Nephron progenitor cell (in vitro differentiated cells): ENCODE measurements around the gene C3orf62.
"Not testable (repeated sequence)": the region's sequence is repeated elsewhere in the genome, so short reads cannot be mapped to it uniquely, and the experiment has no call there.

ENCODE experiments used
- DNase-seq: peaks from one replicate; pipeline ENCODE4 v3.0.0; 2021
- H3K27ac Mint-ChIP-seq: 2 replicates; pipeline ENCODE4 v1.8.0; 2021; ENCODE audit warnings: mild to moderate bottlenecking, moderate library complexity, mixed read lengths
- H3K27me3 Mint-ChIP-seq: 2 replicates; pipeline ENCODE4 v1.8.0; 2021; ENCODE audit warnings: mild to moderate bottlenecking, low read depth, mixed read lengths; ENCODE audit not compliant: poor library complexity
- H3K36me3 Mint-ChIP-seq: 2 replicates; pipeline ENCODE4 v1.8.0; 2021; ENCODE audit warnings: low read depth, mixed read lengths
- H3K4me1 Mint-ChIP-seq: 2 replicates; pipeline ENCODE4 v1.8.0; 2021; ENCODE audit warnings: mixed read lengths
- H3K4me3 Mint-ChIP-seq: 2 replicates; pipeline ENCODE4 v1.8.0; 2021; ENCODE audit warnings: mild to moderate bottlenecking, moderate library complexity, mixed read lengths
- H3K9me3 Mint-ChIP-seq: 2 replicates; pipeline ENCODE4 v1.8.0; 2021; ENCODE audit warnings: mild to moderate bottlenecking, moderate library complexity, mixed read lengths
- TF ChIP-seq, protein P1 (sequence below): fragments of 200-600 bp; sonication (generic); IDR thresholded peaks from 2 replicates; pipeline ENCODE4 v1.5.0; 2021; ENCODE audit warnings: antibody characterized with exemption

Gene C3orf62

DNA sequence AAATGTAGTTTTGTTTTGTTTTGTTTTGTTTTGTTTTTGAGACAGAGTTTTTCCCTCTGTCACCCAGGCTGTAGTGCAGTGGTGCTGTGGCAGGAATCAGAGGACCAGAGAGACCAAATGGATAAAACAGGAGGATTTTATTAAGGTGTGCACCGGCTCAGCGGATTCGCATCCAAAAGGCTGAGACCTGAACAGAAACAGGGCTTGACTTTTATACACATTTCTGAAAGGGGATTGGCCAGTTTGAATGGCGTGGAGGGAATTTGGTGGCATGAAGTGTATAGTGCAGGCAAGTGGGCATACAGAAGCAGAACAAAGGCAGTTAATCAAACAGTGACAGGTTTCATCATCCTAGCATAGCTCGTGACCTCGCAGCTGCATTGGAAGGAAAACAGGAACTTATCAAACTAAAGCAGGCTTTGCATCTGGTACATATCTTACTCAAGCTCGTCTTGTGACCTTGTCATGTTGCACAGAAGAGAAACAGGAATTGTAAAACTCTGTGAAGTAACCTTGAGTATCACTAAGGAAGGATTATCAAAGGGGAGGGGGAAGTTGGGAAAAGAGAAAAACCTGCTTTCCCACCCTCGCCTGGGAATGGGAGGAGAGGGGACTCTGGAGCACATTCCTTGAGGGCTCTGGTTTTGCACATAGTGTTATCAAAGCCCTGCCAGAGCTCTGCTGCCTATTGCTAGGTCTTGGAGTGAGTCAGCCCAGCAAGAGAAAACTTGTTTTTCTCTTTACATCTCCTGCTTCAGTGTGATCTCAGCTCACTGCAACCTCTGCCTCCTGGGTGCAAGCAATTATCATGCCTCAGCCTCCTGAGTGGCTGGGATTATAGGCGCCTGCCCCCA lies 38.5 kb downstream of the C3orf62 start:
- Mint-ChIP-seq H3K27me3 (peaks cover 13% of the 10 kb centered on the region), H3K27ac (no peak overlapping the region), H3K4me1 (no peaks in the 10 kb centered on the region), H3K9me3 (peaks cover 37% of the 10 kb centered on the region), H3K36me3 (no peaks in the 10 kb centered on the region), H3K4me3 (no peak overlapping the region)
- no peak for DNase-seq
- TF ChIP-seq, protein P1, sequence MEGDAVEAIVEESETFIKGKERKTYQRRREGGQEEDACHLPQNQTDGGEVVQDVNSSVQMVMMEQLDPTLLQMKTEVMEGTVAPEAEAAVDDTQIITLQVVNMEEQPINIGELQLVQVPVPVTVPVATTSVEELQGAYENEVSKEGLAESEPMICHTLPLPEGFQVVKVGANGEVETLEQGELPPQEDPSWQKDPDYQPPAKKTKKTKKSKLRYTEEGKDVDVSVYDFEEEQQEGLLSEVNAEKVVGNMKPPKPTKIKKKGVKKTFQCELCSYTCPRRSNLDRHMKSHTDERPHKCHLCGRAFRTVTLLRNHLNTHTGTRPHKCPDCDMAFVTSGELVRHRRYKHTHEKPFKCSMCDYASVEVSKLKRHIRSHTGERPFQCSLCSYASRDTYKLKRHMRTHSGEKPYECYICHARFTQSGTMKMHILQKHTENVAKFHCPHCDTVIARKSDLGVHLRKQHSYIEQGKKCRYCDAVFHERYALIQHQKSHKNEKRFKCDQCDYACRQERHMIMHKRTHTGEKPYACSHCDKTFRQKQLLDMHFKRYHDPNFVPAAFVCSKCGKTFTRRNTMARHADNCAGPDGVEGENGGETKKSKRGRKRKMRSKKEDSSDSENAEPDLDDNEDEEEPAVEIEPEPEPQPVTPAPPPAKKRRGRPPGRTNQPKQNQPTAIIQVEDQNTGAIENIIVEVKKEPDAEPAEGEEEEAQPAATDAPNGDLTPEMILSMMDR, result no peak

DNA sequence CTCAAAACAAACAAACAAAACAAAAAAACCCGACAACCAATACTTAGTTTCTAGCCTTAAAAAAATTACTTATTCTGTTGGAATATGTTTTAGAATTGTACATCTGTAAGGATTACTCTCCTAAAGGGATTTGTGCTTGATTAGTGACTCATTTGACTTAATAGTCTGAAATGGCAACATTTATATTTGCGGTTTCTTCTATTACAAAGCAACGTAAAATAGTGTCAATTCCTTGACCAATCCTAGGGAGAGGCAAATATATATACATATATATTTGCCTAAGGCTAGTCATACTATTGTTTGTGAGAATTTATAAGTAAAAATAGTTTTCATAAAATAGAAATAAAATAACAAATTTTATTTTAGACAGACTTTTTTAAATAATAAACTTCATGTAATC lies 39.7 kb downstream of the C3orf62 start:
- Mint-ChIP-seq H3K27me3 (peaks cover 11% of the 10 kb centered on the region), H3K9me3 (peaks cover 49% of the 10 kb centered on the region), H3K36me3 (peaks cover 4% of the 10 kb centered on the region), H3K27ac (no peak overlapping the region), H3K4me3 (no peak overlapping the region), H3K4me1 (no peaks in the 10 kb centered on the region)
- DNase-seq, result no peak
- TF ChIP-seq, protein P1, result no peak

- peaks cover 59% of the 10 kb centered on the region for H3K9me3 Mint-ChIP-seq
- peaks cover 11% of the 10 kb centered on the region for H3K27me3 Mint-ChIP-seq
- TF ChIP-seq, protein P1, result no peak
- H3K36me3 Mint-ChIP-seq, result peaks cover 4% of the 10 kb centered on the region
- H3K4me3 Mint-ChIP-seq, result no peak overlapping the region
- no peak for DNase-seq
- no peak overlapping the region for H3K27ac Mint-ChIP-seq
- H3K4me1 Mint-ChIP-seq, result no peaks in the 10 kb centered on the region
These were observed 40.8 kb downstream of the C3orf62 start for GRCh38 chr3:49236226-49236625.

- H3K4me3 Mint-ChIP-seq, H3K36me3 Mint-ChIP-seq, DNase-seq, H3K27ac Mint-ChIP-seq, H3K4me1 Mint-ChIP-seq: not testable (repeated sequence)
- H3K9me3 Mint-ChIP-seq, result peaks cover 79% of the 10 kb centered on the region
- H3K27me3 Mint-ChIP-seq, result peaks cover 12% of the 10 kb centered on the region
These were observed 48.2 kb downstream of the C3orf62 start for GRCh38 chr3:49228817-49229216.

- H3K4me1 Mint-ChIP-seq, result no peaks in the 10 kb centered on the region
- DNase-seq, result no peak
- H3K4me3 Mint-ChIP-seq, result no peak overlapping the region
- H3K9me3 Mint-ChIP-seq, result peaks cover 33% of the 10 kb centered on the region
- H3K27ac Mint-ChIP-seq, result no peak overlapping the region
- TF ChIP-seq, protein P1, result no peak
- peaks cover 27% of the 10 kb centered on the region for H3K27me3 Mint-ChIP-seq
- H3K36me3 Mint-ChIP-seq, result no peaks in the 10 kb centered on the region
These were observed 55.0 kb downstream of the C3orf62 start for GRCh38 chr3:49222002-49222401.

- H3K4me3 Mint-ChIP-seq, H3K36me3 Mint-ChIP-seq, H3K4me1 Mint-ChIP-seq, H3K27ac Mint-ChIP-seq, DNase-seq: not testable (repeated sequence)
- Mint-ChIP-seq H3K27me3 (peaks cover 24% of the 10 kb centered on the region), H3K9me3 (peaks cover 29% of the 10 kb centered on the region)
These were observed 56.0 kb downstream of the C3orf62 start for GRCh38 chr3:49220985-49221563.

- H3K4me1 Mint-ChIP-seq, result no peaks in the 10 kb centered on the region
- no peak overlapping the region for H3K4me3 Mint-ChIP-seq
- H3K9me3 Mint-ChIP-seq, result peaks cover 41% of the 10 kb centered on the region
- no peaks in the 10 kb centered on the region for H3K36me3 Mint-ChIP-seq
- peaks cover 20% of the 10 kb centered on the region for H3K27me3 Mint-ChIP-seq
- TF ChIP-seq, protein P1, result no peak
- H3K27ac Mint-ChIP-seq, result no peak overlapping the region
- no peak for DNase-seq
These were observed 57.9 kb downstream of the C3orf62 start for GRCh38 chr3:49219132-49219531.
